H1 (cell line): ENCODE results near the gene SKAP1. TPM values are rescaled to one million over a fixed set of nuclear protein-coding genes. Genes with fewer than 3 reads are reported as not detected.

Experiments
- CTCF ChIA-PET: fragments of 300-600 bp; sonication (Branson Sonifier 250); formaldehyde crosslinking; loops from one replicate; lab custom pipeline; 2021; ENCODE audit not compliant: partially characterized antibody; lab: Charles Lee
- POLR2A ChIA-PET: fragments of 300-600 bp; sonication (Branson Sonifier 250); formaldehyde crosslinking; loops from one replicate; lab custom pipeline; 2021; ENCODE audit warnings: inconsistent platforms; ENCODE audit not compliant: partially characterized antibody; lab: Charles Lee
- DNase-seq, 2 experiments: peaks; one replicate each; pipeline versions ENCODE4 v3.0.0 to v3.0.0-alpha.2; 2010 to 2022; ENCODE audit warnings: low spot score in 2 of 2, low read depth in 1 of 2, mixed read lengths in 1 of 2
- FAIRE-seq: peaks from 2 replicates; lab custom pipeline; 2011; peaks lifted over from hg19 to GRCh38; lab: Jason Lieb, UNC
- H2AFZ ChIP-seq: 2 replicates; pipeline ENCODE4 v1.8.1; 2012; ENCODE audit warnings: low read length, inconsistent platforms
- H2AK5ac ChIP-seq: 2 replicates; pipeline ENCODE4 v1.6.1; 2013; ENCODE audit warnings: low read depth, low read length
- H2BK120ac ChIP-seq: replicated peaks from 2 replicates; pipeline ENCODE3; 2013; ENCODE audit warnings: low read depth, low read length, inconsistent platforms
- H2BK12ac ChIP-seq: 2 replicates; pipeline ENCODE4 v1.6.1; 2013; ENCODE audit warnings: low read depth, low read length
- H2BK15ac ChIP-seq: 2 replicates; pipeline ENCODE4 v1.6.1; 2013; ENCODE audit warnings: low read length
- H2BK20ac ChIP-seq: 2 replicates; pipeline ENCODE4 v1.6.1; 2013; ENCODE audit warnings: low read length
- H2BK5ac ChIP-seq: 2 replicates; pipeline ENCODE4 v1.6.1; 2013; ENCODE audit warnings: low read depth, low read length
- H3K14ac ChIP-seq: 2 replicates; pipeline ENCODE4 v1.6.1; 2013; ENCODE audit warnings: inconsistent platforms; ENCODE audit not compliant: insufficient read length
- H3K18ac ChIP-seq: 2 replicates; pipeline ENCODE4 v1.6.1; 2013; ENCODE audit warnings: low read length; ENCODE audit errors: extremely low read depth
- H3K23ac ChIP-seq: 2 replicates; pipeline ENCODE4 v1.6.1; 2013; ENCODE audit warnings: inconsistent platforms; ENCODE audit not compliant: insufficient read length
- H3K23me2 ChIP-seq: 2 replicates; pipeline ENCODE4 v1.6.1; 2013; ENCODE audit warnings: low read depth, low read length
- H3K27ac ChIP-seq: 2 replicates; pipeline ENCODE4 v1.6.1; 2011; ENCODE audit warnings: low read depth, low read length, inconsistent platforms
- H3K27me3 ChIP-seq, 4 experiments: replicated peaks in 1 of 4; 1 replicate in 1 of 4; 2 replicates in 3 of 4; pipeline versions ENCODE4 v1.6.1 to v1.8.1; 2011 to 2013; ENCODE audit warnings: low read length in 3 of 4, mild to moderate bottlenecking in 3 of 4, inconsistent platforms in 2 of 4, mixed read lengths in 2 of 4, moderate library complexity in 1 of 4; ENCODE audit not compliant: control insufficient read depth in 3 of 4, insufficient read depth in 3 of 4; ENCODE audit errors: extremely low read depth in 1 of 4
- H3K36me3 ChIP-seq, 4 experiments: 2 replicates each; pipeline versions ENCODE4 v1.6.1 to v1.8.1; 2011 to 2013; ENCODE audit warnings: mild to moderate bottlenecking in 4 of 4, low read length in 3 of 4, moderate library complexity in 2 of 4, control low read depth in 1 of 4, inconsistent platforms in 1 of 4; ENCODE audit not compliant: insufficient read depth in 4 of 4, control insufficient read depth in 2 of 4
- H3K4ac ChIP-seq: replicated peaks from 2 replicates; pipeline ENCODE3; 2013; ENCODE audit warnings: low read length, low read depth, mixed read lengths, inconsistent platforms; ENCODE audit not compliant: insufficient read length
- H3K4me1 ChIP-seq, 4 experiments: replicated peaks in 1 of 4; 1 replicate in 1 of 4; 2 replicates in 3 of 4; pipeline versions ENCODE4 v1.6.1 to v1.8.1; 2011 to 2013; ENCODE audit warnings: low read length in 3 of 4, inconsistent platforms in 2 of 4, mixed read lengths in 1 of 4; ENCODE audit not compliant: insufficient read depth in 4 of 4, control insufficient read depth in 3 of 4
- H3K4me2 ChIP-seq, 2 experiments: 2 replicates each; pipeline versions ENCODE4 v1.6.1 to v1.8.1; 2011 to 2013; ENCODE audit warnings: low read depth in 2 of 2, low read length in 2 of 2, control low read depth in 1 of 2, inconsistent platforms in 1 of 2, mild to moderate bottlenecking in 1 of 2; ENCODE audit not compliant: insufficient read depth in 1 of 2
- H3K4me3 ChIP-seq, 4 experiments: fragments of 200-600, 300-600 bp in 1 of 4; sonication (generic), shearing (Covaris generic), sonication (Bioruptor Twin) in 1 of 4; 2 replicates each; pipeline versions ENCODE4 v1.5.1 to v1.8.1; 2011 to 2016; ENCODE audit warnings: low read length in 4 of 4, low read depth in 3 of 4, control low read depth in 2 of 4, inconsistent platforms in 2 of 4, mild to moderate bottlenecking in 2 of 4, mixed read lengths in 1 of 4, moderate library complexity in 1 of 4; ENCODE audit not compliant: insufficient read depth in 2 of 4; ENCODE audit errors: extremely low read depth in 1 of 4
- H3K56ac ChIP-seq: replicated peaks from 2 replicates; pipeline ENCODE3; 2013; ENCODE audit warnings: low read depth, mild to moderate bottlenecking, mixed read lengths, low read length, inconsistent platforms; ENCODE audit not compliant: insufficient read length
- H3K79me1 ChIP-seq: 2 replicates; pipeline ENCODE4 v1.6.1; 2013; ENCODE audit warnings: low read depth, low read length, control low read depth
- H3K79me2 ChIP-seq, 2 experiments: 2 replicates each; pipeline versions ENCODE4 v1.6.1 to v1.8.1; 2012 to 2013; ENCODE audit warnings: low read length in 2 of 2, mild to moderate bottlenecking in 2 of 2, inconsistent platforms in 1 of 2; ENCODE audit not compliant: insufficient read depth in 2 of 2, control insufficient read depth in 1 of 2
- H3K9ac ChIP-seq, 4 experiments: replicated peaks in 1 of 4; 1 replicate in 1 of 4; 2 replicates in 3 of 4; pipeline versions ENCODE4 v1.6.1 to v1.8.1; 2011 to 2013; ENCODE audit warnings: low read depth in 3 of 4, low read length in 3 of 4, control low read depth in 2 of 4, mild to moderate bottlenecking in 2 of 4, moderate library complexity in 2 of 4, inconsistent platforms in 1 of 4; ENCODE audit errors: extremely low read depth in 1 of 4
- H3K9me3 ChIP-seq, 2 experiments: 2 replicates each; pipeline versions ENCODE4 v1.6.1 to v1.8.1; 2012 to 2013; ENCODE audit warnings: mild to moderate bottlenecking in 2 of 2, moderate library complexity in 2 of 2, control low read depth in 1 of 2, inconsistent platforms in 1 of 2, low read depth in 1 of 2, low read length in 1 of 2, mixed read lengths in 1 of 2; ENCODE audit not compliant: insufficient read depth in 2 of 2
- H4K20me1 ChIP-seq, 2 experiments: replicated peaks in 1 of 2; 2 replicates each; pipeline versions ENCODE3 to v1.8.1; 2011 to 2013; ENCODE audit warnings: inconsistent platforms in 2 of 2, low read length in 2 of 2, mild to moderate bottlenecking in 1 of 2; ENCODE audit not compliant: insufficient read depth in 2 of 2, control insufficient read depth in 1 of 2
- H4K5ac ChIP-seq: 2 replicates; pipeline ENCODE4 v1.6.1; 2013; ENCODE audit warnings: low read length, low read depth, mixed read lengths, inconsistent platforms; ENCODE audit not compliant: insufficient read length
- H4K8ac ChIP-seq: 2 replicates; pipeline ENCODE4 v1.8.0; 2013; ENCODE audit warnings: mild to moderate bottlenecking, moderate library complexity, low read length, inconsistent platforms; ENCODE audit not compliant: insufficient read depth; ENCODE audit errors: extremely low read depth
- H4K91ac ChIP-seq: replicated peaks from 2 replicates; pipeline ENCODE3; 2013; ENCODE audit warnings: low read length, mixed read lengths, inconsistent platforms; ENCODE audit not compliant: insufficient read length
- CTCF ChIP-seq, 3 experiments: IDR thresholded peaks; 1 replicate in 2 of 3; 2 replicates in 1 of 3; pipeline versions ENCODE4 v1.5.1 to v1.6.1; 2011; ENCODE audit warnings: low read length in 3 of 3, mild to moderate bottlenecking in 3 of 3, inconsistent platforms in 2 of 3, low read depth in 1 of 3, moderate library complexity in 1 of 3; ENCODE audit not compliant: insufficient read depth in 1 of 3; ENCODE audit errors: control extremely low read depth in 1 of 3
- HDAC2 ChIP-seq, 2 experiments: fragments of 300-600 bp in 1 of 2; sonication (generic) in 1 of 2; IDR thresholded peaks; 2 replicates each; pipeline ENCODE4 v1.6.1; 2011 to 2012; ENCODE audit warnings: low read depth in 2 of 2, low read length in 2 of 2, mild to moderate bottlenecking in 2 of 2, moderate library complexity in 2 of 2, borderline replicate concordance in 1 of 2, inconsistent platforms in 1 of 2
- NRF1 ChIP-seq: IDR thresholded peaks from 2 replicates; pipeline ENCODE4 v1.6.1; 2011; ENCODE audit warnings: mild to moderate bottlenecking, low read depth, low read length, improper control_type of control experiment
- TCF12 ChIP-seq: IDR thresholded peaks from 2 replicates; pipeline ENCODE4 v1.6.1; 2011; ENCODE audit warnings: low read depth, mild to moderate bottlenecking, low read length
- WGBS, 2 experiments: shearing (Covaris generic) in 1 of 2; methylation state at CpG; one replicate each; pipeline versions ENCODE4 v1.1.6 to v1.1.7; 2013 to 2015; ENCODE audit warnings: low lambda C conversion rate in 2 of 2, mixed read lengths in 2 of 2, inconsistent platforms in 1 of 2, low coverage in 1 of 2, missing lambda C conversion rate in 1 of 2; ENCODE audit not compliant: insufficient replicate concordance in 2 of 2, insufficient coverage in 1 of 2, insufficient read length in 1 of 2; ENCODE audit errors: extremely low coverage in 1 of 2, missing lambda C conversion rate in 1 of 2; 5-methylcytosine and 5-hydroxymethylcytosine counted together
- polyA plus RNA-seq, 7 experiments: library from polyadenylated mRNA; depleted of rRNA in 3 of 7; stranded (reverse) in 5 of 7; unstranded in 2 of 7; fragments of >200 nt in 5 of 7; fragments of 200-250 nt in 2 of 7; gene quantifications; 1 replicate in 5 of 7; 2 replicates in 1 of 7; 4 replicates in 1 of 7; pipeline versions ENCODE4 v1.2.1 to v1.2.3, GENCODE V29; 2011 to 2013; ENCODE audit warnings: missing spikeins in 2 of 7, mixed read lengths in 2 of 7
- total RNA-seq: library from RNA; stranded (reverse); fragmentation: NEBNext Ultra II Directional; extraction: Animal tissue kit (Norgen Biotek cat#: 25700); gene quantifications from 2 replicates; pipeline ENCODE4 v1.2.1, GENCODE V29; 2021

The SKAP1 gene
- total and polyA plus RNA-seq, 2 of the 8 experiments (the other 6 are each of a cell fraction or from before 2014, with no cell fraction given): not detected

GRCh38 chr17:48258331-48258730 lies 171.7 kb downstream of the SKAP1 start:
- Histone ChIP-seq H4K5ac (no peak overlapping the region), H2AK5ac (no peak overlapping the region), H3K23ac (no peak overlapping the region), H3K4me1 (peaks cover 0 to 6% (median 0%) of the 10 kb centered on the region in 4 experiments; a peak in 1 of 7 replicates), H3K9ac (no peak overlapping the region), H2BK12ac (no peak overlapping the region), H3K79me2 (no peaks in the 10 kb centered on the region), H3K56ac (no peak overlapping the region), H2BK5ac (no peak overlapping the region), H4K91ac (no peak overlapping the region), H2BK120ac (no peak overlapping the region), H3K4ac (no peak overlapping the region), H4K20me1 (no peaks in the 10 kb centered on the region), H2AFZ (no peak overlapping the region), H3K14ac (no peak overlapping the region), H3K27ac (no peak overlapping the region), H3K18ac (no peak overlapping the region), H4K8ac (no peak overlapping the region), H3K4me2 (no peak overlapping the region), H2BK15ac (no peak overlapping the region), H3K27me3 (no peaks in the 10 kb centered on the region; a peak in 1 of 7 replicates), H3K23me2 (no peaks in the 10 kb centered on the region), H2BK20ac (no peak overlapping the region), H3K36me3 (no peaks in the 10 kb centered on the region), H3K9me3 (no peaks in the 10 kb centered on the region), H3K4me3 (no peak overlapping the region), H3K79me1 (no peaks in the 10 kb centered on the region)
- ChIA-PET CTCF (interaction anchor here (0.9 to 7.1 kb wide), 17 partner anchors 13 to 246 kb away, joined by 3 to 71 read pairs (median 7); no protein-coding TSS in a partner anchor), POLR2A (no interaction called here)
- 87% methylated on average over 1 of the region's 1 CpG; no CpG with 5 or more reads in 1 of the 2 experiments for WGBS, 2 experiments
- TF ChIP-seq HDAC2 (IDR thresholded peaks at IDR 0.05; ENCODE audit: borderline replicate concordance in 1 of 2, low read depth in 2 of 2, low read length in 2 of 2) (no peak), TCF12 (no peak), NRF1 (no peak), CTCF (IDR thresholded peaks at IDR 0.05; ENCODE audit: control extremely low read depth in 1 of 3, insufficient read depth in 1 of 3, low read depth in 1 of 3, low read length in 3 of 3) (no peak)
- FAIRE-seq: no peak
- DNase-seq: no peak
